ENCODE data around the gene LRRTM2. TPM values are rescaled to one million over a fixed set of nuclear protein-coding genes. Genes with fewer than 3 reads are reported as not detected.

LRRTM2 gene
- total and polyA plus RNA-seq, 4 donors, result 0.08 to 0.71 (median 0.24) TPM; not detected in 1

DNA sequence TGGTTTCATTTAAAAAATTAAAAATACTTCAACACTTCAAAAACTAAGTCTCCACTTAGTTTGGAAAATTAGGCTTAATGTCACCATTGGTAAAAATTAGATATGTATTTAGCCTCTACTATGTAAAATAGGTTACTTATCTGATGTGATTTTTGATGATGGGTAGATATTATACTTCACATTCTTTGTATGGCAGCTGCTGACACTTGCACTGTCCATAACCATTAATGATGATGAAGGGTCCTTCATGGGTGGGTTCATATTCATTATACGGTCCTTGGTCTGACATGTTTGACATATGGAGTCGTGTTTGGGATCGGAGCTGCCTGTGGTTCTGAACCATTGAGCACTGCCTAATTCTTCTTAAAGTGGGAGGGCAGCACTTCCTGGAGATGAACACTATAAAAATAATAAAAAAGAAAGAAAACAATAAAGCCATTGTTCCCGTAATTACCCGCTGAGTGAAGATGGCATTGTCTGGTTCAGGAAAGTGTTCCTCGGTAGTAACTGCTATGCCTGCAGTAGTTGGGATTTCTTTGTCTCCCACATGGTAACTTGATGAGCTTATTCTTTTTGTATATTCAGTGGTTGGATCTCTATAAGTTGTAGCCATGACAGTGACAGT is 2.2 kb downstream of the LRRTM2 start:
- TF ChIP-seq EGR1 (IDR thresholded peaks at IDR 0.05; ENCODE audit: low read depth in 2 of 2), result no peak
- TF ChIP-seq TAF1 (conservative IDR thresholded peaks at IDR 0.05), result no peak
- TF ChIP-seq, protein P1, sequence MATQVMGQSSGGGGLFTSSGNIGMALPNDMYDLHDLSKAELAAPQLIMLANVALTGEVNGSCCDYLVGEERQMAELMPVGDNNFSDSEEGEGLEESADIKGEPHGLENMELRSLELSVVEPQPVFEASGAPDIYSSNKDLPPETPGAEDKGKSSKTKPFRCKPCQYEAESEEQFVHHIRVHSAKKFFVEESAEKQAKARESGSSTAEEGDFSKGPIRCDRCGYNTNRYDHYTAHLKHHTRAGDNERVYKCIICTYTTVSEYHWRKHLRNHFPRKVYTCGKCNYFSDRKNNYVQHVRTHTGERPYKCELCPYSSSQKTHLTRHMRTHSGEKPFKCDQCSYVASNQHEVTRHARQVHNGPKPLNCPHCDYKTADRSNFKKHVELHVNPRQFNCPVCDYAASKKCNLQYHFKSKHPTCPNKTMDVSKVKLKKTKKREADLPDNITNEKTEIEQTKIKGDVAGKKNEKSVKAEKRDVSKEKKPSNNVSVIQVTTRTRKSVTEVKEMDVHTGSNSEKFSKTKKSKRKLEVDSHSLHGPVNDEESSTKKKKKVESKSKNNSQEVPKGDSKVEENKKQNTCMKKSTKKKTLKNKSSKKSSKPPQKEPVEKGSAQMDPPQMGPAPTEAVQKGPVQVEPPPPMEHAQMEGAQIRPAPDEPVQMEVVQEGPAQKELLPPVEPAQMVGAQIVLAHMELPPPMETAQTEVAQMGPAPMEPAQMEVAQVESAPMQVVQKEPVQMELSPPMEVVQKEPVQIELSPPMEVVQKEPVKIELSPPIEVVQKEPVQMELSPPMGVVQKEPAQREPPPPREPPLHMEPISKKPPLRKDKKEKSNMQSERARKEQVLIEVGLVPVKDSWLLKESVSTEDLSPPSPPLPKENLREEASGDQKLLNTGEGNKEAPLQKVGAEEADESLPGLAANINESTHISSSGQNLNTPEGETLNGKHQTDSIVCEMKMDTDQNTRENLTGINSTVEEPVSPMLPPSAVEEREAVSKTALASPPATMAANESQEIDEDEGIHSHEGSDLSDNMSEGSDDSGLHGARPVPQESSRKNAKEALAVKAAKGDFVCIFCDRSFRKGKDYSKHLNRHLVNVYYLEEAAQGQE (IDR thresholded peaks at IDR 0.05), result no peak
- no peak for TF ChIP-seq HNF4G (IDR thresholded peaks at IDR 0.05)
- TF ChIP-seq FOXA1 (IDR thresholded peaks at IDR 0.05), result no peak
- TF ChIP-seq, protein P2, sequence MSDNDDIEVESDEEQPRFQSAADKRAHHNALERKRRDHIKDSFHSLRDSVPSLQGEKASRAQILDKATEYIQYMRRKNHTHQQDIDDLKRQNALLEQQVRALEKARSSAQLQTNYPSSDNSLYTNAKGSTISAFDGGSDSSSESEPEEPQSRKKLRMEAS (IDR thresholded peaks at IDR 0.05), result no peak
- no peak for TF ChIP-seq SP1 (IDR thresholded peaks at IDR 0.05)
- no peak for TF ChIP-seq HNF4A (conservative IDR thresholded peaks at IDR 0.05)
- TF ChIP-seq GABPA (IDR thresholded peaks at IDR 0.05 in 1 of 2, conservative IDR thresholded peaks at IDR 0.05 in 1 of 2), result no peak
- no peak for TF ChIP-seq FOXA2 (IDR thresholded peaks at IDR 0.05)
- TF ChIP-seq, protein P3, sequence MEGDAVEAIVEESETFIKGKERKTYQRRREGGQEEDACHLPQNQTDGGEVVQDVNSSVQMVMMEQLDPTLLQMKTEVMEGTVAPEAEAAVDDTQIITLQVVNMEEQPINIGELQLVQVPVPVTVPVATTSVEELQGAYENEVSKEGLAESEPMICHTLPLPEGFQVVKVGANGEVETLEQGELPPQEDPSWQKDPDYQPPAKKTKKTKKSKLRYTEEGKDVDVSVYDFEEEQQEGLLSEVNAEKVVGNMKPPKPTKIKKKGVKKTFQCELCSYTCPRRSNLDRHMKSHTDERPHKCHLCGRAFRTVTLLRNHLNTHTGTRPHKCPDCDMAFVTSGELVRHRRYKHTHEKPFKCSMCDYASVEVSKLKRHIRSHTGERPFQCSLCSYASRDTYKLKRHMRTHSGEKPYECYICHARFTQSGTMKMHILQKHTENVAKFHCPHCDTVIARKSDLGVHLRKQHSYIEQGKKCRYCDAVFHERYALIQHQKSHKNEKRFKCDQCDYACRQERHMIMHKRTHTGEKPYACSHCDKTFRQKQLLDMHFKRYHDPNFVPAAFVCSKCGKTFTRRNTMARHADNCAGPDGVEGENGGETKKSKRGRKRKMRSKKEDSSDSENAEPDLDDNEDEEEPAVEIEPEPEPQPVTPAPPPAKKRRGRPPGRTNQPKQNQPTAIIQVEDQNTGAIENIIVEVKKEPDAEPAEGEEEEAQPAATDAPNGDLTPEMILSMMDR (IDR thresholded peaks at IDR 0.05; ENCODE audit: low read depth, low read length, missing input control), result no peak
- TF ChIP-seq NR2F2 (IDR thresholded peaks at IDR 0.05), result no peak
- no peak for TF ChIP-seq JUND (IDR thresholded peaks at IDR 0.05)
- TF ChIP-seq RAD21 (IDR thresholded peaks at IDR 0.05), result no peak
- TF ChIP-seq, protein P4, sequence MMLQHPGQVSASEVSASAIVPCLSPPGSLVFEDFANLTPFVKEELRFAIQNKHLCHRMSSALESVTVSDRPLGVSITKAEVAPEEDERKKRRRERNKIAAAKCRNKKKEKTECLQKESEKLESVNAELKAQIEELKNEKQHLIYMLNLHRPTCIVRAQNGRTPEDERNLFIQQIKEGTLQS (IDR thresholded peaks at IDR 0.05), result no peak
- TF ChIP-seq, protein P5, sequence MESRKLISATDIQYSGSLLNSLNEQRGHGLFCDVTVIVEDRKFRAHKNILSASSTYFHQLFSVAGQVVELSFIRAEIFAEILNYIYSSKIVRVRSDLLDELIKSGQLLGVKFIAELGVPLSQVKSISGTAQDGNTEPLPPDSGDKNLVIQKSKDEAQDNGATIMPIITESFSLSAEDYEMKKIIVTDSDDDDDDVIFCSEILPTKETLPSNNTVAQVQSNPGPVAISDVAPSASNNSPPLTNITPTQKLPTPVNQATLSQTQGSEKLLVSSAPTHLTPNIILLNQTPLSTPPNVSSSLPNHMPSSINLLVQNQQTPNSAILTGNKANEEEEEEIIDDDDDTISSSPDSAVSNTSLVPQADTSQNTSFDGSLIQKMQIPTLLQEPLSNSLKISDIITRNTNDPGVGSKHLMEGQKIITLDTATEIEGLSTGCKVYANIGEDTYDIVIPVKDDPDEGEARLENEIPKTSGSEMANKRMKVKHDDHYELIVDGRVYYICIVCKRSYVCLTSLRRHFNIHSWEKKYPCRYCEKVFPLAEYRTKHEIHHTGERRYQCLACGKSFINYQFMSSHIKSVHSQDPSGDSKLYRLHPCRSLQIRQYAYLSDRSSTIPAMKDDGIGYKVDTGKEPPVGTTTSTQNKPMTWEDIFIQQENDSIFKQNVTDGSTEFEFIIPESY (IDR thresholded peaks at IDR 0.05), result no peak
- no peak for TF ChIP-seq RXRA (IDR thresholded peaks at IDR 0.05)
- no peak for TF ChIP-seq YY1 (IDR thresholded peaks at IDR 0.05)
- WGBS, result 86% methylated on average over 6 of the region's 6 CpGs
- no peak overlapping the region for H3K4me3 ChIP-seq (ENCODE audit: low read depth in 1 of 3, low read length in 3 of 3)

More for the DNA sequence above, 2.2 kb downstream of the LRRTM2 start:
- DNase-seq (ENCODE audit: low spot score), result no peak
- H3K9ac ChIP-seq (ENCODE audit: low read depth in 1 of 2, low read length in 2 of 2), result no peak overlapping the region
- peaks cover 0 to 17% (median 4%) of the 10 kb centered on the region in 4 donors for H3K4me1 ChIP-seq (ENCODE audit: control insufficient read depth in 4 of 4, insufficient read depth in 4 of 4, low read length in 3 of 4)
- no peak overlapping the region for H3K27ac ChIP-seq (ENCODE audit: low read depth in 1 of 2, low read length in 2 of 2)
- peaks cover 0 to 2% (median 0%) of the 10 kb centered on the region in 4 donors for H3K36me3 ChIP-seq (ENCODE audit: control insufficient read depth in 4 of 4, insufficient read depth in 3 of 4, low read depth in 1 of 4, low read length in 3 of 4)
- no peaks in the 10 kb centered on the region for H3K9me3 ChIP-seq (ENCODE audit: control insufficient read depth in 4 of 4, low read length in 3 of 4)
- H3K27me3 ChIP-seq (ENCODE audit: control insufficient read depth in 4 of 4, insufficient read depth in 4 of 4, low read length in 3 of 4), result no peaks in the 10 kb centered on the region

Data from liver (tissue), 9 donors.